ENCODE measurements around the gene NPSR1.
"Not testable (repeated sequence)": the region's sequence is repeated elsewhere in the genome, so short reads cannot be mapped to it uniquely, and the experiment has no call there.

NPSR1 gene

DNA sequence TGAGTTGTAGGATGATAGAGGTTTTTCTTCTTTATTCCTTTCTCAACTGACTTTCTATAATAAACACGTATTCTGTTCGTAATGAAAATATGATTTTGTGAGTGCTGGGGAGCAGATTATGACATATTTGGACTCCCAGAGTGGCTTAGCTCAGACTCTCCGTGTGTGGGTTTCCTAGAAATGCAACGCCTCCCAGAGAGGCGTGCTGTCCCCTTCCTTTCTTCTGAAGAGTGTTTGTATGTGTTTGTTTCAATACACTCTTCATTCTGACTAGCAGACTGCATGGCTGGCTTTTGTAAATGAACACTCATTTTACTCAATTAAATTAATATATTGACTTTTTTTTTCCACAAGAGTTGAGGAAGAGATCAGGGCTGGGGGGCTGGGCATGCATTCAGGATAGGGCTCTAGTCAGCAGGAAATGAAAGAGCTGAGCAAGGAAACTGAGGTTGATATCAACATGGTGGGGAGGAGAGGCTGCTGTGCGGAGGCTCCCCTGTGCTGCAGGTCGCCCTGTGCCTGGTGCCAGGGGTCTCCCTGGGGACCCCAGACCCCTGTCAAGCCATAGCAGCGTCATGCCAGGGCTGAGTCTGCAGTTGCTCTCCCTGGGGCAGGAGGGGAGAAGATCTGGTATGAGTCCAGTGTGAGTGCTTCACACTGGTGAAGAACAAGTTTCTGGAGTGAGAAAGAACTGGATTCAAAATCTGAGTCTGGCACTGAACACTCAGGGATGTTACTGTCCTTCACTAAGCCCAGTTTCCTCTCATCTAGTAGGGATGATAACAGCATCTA lies 221.1 kb downstream of the NPSR1 start:
- not testable (repeated sequence) for DNase-seq

DNA sequence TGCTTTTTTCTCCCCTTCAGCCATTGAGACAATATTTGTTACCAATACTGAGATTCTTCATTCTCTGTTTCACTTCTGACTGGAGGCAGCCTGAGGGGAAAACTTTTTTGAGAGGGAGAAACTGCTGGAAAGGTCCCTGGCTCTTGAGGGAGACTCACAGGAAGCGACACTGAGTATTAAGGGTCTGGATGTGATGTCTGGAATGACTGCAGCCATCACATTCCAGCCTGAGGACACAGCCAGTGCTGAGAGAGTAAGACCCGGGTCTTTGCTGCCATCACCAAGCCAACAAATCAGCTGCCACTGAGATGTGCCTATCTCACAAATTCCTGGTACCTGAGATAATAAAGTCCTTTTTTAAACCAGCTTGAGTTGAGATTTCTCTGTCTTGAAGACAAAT lies 221.9 kb downstream of the NPSR1 start:
- DNase-seq = no peak

DNA sequence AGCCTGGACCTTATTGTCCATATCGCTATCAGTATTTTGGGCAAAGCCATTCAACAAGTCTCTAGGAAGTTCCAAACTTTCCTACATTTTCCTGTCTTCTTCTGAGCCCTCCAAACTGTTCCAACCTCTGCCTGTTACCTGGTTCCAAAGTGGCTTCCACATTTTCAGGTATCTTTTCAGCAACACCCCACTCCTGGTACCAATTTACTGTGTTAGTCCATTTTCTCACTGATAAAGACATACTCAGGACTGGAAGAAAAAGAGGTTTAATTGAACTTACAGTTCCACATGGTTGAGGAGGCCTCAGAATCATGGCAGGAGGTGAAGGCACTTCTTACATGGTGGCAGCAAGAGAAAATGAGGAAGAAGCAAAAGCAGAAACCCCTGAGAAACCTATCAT lies 225.8 kb downstream of the NPSR1 start:
- DNase-seq = not testable (repeated sequence)

DNA sequence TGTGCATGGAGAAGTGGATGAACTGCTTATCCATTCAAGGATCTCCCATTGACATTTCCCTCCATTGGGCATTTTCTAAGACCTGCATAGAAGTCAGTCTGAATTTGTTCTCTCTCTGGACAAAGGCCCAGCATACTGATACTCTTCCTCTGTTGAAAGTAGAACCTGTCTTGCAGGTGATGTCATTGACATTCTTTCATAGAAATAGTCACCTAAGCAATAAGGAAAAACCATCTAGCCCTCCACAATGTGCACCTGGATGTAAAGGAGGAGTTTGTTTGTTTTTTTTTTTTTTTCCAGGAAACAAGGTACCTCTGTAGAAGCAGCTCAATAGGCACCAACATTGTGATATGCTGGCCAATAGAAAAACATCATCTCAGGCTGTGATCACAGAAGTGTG lies 228.8 kb downstream of the NPSR1 start:
- DNase-seq = no peak

DNA sequence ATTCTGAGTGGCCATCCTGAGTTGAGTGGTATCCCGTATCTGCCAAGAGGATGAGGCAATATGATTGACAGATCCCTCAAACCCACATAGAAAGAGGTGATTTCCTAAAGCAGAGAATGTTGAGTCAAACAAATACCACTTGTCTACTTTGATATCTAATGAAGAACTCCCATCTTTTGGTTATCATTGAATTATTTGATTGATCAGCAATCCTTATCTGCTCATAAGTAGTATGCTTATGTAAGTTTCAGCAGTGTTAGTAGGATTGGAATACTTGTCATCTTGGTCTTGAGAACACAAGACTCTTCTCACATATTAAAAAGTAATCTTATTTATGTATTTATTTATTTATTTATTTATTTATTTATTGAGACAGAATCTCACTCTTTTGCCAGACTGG lies 231.9 kb downstream of the NPSR1 start:
- no peak for DNase-seq

DNA sequence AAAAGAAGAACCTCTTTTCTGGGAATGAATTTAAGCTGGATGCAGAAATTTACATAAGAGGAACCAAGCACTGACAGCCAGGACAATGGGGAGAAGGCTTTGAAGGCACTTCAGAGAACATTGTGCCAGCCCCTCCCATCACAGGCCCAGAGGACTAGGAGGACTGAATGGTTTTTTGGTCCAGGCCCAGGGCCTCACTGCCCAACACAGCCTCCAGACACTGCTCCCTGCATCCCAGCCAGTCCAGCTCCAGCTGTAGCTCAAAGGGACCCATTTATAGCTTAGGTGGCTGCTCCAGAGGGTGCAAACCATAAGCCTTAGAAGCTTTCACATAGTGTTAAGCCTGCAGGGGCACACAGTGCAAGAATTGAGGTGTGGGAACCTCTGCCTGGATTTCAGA lies 237.2 kb downstream of the NPSR1 start:
- no peak for DNase-seq

Measured in NCI-H2107 (cell line).